HG03442 (cell line): ENCODE data around the gene PRKAB2.
"Not testable (repeated sequence)": the region's sequence is repeated elsewhere in the genome, so short reads cannot be mapped to it uniquely, and the experiment has no call there.

ENCODE experiments used
- ATAC-seq: cut with Tn5 transposase; IDR thresholded peaks from one replicate; pipeline ENCODE4 v1.9.1; 2021; ENCODE audit warnings: mild to moderate bottlenecking, moderate library complexity; ENCODE audit not compliant: unreplicated experiment

The PRKAB2 gene

GRCh38 chr1:147111381-147112130 is 60.7 kb downstream of the PRKAB2 start:
- ATAC-seq, result no peak

GRCh38 chr1:147110872-147111271 is 61.4 kb downstream of the PRKAB2 start:
- ATAC-seq, result no peak

- ATAC-seq, result no peak
These were observed 61.8 kb downstream of the PRKAB2 start for GRCh38 chr1:147110434-147110833.

- no peak for ATAC-seq
These were observed 62.5 kb downstream of the PRKAB2 start for GRCh38 chr1:147109762-147110161.

- ATAC-seq, result peak; percentile 77
These were observed 63.2 kb downstream of the PRKAB2 start for GRCh38 chr1:147109041-147109440.

- ATAC-seq, result not testable (repeated sequence)
These were observed 65.8 kb downstream of the PRKAB2 start for GRCh38 chr1:147106407-147106881.

- no peak for ATAC-seq
These were observed 66.4 kb downstream of the PRKAB2 start for GRCh38 chr1:147105909-147106308.
